Fibroblast of lung (primary cell): Measurements from ENCODE around the gene AMPD3.

Experiments used
- CTCF ChIP-seq, 2 donors: IDR thresholded peaks in 1 of 2; conservative IDR thresholded peaks in 1 of 2; 1 replicate in 1 of 2; 2 replicates in 1 of 2; pipeline ENCODE4 v1.5.1; 2011 to 2012; ENCODE audit warnings: low read length in 2 of 2, control low read depth in 1 of 2, inconsistent platforms in 1 of 2, low read depth in 1 of 2, mild to moderate bottlenecking in 1 of 2
- EZH2 ChIP-seq: IDR thresholded peaks from 2 replicates; pipeline ENCODE4 v1.5.1; 2012; ENCODE audit warnings: low read length, control low read depth, mild to moderate bottlenecking; ENCODE audit errors: missing control alignments

DNA sequence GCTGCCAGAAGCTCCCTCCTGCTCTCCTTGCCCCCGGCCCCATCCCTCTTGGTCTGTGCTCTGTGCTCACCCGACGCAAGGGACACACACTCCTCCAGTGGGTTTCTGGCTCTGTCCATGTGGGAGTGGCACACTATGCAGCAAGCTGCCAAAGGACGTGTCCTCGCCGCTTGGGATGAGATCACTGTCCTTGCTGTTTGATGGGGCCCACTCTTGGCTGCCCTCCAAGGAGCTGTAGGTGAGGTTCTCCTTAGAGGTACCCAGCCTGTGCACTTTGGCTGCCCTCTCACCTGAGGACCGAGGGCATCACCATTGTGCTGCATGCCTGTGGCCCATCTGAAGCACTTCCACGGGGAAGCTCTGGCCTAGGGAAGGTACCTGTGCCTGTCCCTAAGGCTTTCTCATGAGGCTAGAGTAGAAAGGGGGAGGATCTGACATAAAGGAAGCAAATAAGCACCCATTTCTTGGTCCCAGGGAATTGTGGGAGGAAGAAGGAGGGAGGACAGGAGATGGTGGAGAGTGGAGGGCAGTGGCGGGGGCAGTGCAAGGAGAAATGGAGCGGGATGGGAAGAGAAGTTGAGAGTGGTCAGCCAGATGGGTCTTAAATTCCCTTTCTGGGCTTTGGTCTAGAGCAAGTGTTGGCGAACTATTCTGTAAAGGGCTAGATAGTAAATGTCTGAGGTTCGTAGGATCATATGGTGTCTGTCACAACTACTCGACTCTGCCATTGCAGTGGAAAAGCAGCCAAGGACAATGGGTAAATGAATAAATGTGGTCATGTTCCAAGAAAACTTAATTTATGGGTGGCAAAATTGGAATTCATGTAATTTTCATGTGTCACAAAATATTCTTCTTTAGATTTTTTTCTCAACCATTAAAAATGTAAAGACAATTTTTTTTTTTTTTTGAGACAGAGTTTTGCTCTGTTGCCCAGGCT, 47.0 kb upstream of the AMPD3 start:
- TF ChIP-seq CTCF (conservative IDR thresholded peaks at IDR 0.05 in 1 of 2, IDR thresholded peaks at IDR 0.05 in 1 of 2; ENCODE audit: low read depth in 1 of 2, low read length in 2 of 2) (no peak), EZH2 (no peak)
